GM21723 (cell line): ENCODE data around the gene TBCCD1.
"Not testable (repeated sequence)": the region's sequence is repeated elsewhere in the genome, so short reads cannot be mapped to it uniquely, and the experiment has no call there.

ENCODE experiments used
- ATAC-seq: cut with Tn5 transposase; IDR thresholded peaks from one replicate; pipeline ENCODE4 v1.9.1; 2021; ENCODE audit warnings: mild to moderate bottlenecking, moderate library complexity; ENCODE audit not compliant: unreplicated experiment

The TBCCD1 gene

DNA sequence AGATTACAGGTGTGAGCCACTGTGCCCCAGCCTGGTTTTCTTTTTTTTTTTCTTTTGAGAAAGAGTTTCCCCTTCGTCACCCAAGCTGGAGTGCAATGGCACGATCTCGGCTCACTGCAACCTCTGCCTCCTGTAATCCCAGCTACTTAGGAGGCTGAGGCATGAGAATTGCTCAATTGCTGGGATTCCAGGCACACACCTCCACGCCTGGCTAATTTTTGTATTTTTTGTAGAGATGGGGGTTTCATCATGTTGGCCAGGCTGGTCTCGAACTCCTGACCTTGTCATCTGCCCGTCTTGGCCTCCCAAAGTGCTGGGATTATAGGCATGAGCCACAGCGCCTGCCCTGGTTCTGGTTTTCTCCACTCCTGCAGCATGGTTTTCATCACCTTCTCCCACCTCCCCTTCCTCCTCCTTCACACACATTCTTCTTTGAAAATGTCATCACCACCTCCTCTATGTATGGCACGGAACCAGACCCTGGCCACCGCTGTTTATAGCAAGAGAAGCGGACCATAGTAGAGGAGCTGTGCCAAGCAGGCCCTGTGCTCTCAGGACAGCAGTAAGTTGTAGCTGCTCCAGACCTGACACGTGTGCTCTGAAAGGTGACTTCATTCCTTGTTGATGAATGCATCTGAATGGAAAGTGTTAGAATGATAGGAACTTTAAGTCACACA, 31.1 kb upstream of the TBCCD1 start:
- no peak for ATAC-seq

- no peak for ATAC-seq
Measured at GRCh38 chr3:186596568-186597287, 29.6 kb upstream of the TBCCD1 start.

DNA sequence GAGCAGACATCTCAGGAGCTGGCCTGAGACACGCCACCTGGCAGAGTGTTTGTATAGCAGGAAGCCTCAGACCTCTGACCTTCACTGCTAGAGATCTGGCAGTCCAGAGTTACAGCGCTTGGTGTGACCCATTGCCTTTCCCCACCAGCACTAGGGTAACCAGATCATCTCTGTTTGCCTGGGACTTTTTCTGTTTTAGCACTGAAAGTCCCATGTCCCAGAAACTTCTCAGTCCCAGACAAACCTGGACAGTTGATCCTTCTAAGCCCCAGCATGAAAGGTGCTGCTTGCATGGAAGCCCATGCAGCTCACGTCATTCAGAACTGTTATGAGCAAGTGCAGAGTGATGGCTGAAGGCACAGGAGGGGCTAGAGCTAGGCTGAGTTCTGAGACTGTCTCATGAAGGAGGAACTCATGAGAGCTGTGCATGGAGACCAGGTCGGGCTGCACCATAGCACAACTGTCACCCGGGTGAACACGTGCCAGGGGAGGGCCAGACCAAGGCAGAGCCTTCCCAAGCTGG, 27.5 kb upstream of the TBCCD1 start:
- no peak for ATAC-seq

DNA sequence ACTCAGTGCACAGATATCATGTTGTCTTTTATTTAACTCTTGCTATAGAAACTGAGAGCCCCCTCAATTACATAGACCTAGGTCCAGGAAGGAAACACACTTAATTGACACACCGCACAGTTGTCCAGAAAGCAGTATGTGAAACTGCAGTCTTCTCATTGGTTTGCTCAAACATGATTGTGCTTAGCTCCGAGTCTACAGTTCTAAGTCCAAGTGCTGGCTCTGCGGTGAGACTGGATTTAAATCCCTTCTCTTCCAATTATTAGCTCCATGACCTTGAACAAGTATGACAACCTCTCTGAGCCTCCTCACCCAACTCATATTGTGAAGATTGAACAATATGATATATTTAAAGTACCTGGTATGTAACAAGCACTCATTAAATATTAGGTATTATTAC, 26.7 kb upstream of the TBCCD1 start:
- no peak for ATAC-seq

DNA sequence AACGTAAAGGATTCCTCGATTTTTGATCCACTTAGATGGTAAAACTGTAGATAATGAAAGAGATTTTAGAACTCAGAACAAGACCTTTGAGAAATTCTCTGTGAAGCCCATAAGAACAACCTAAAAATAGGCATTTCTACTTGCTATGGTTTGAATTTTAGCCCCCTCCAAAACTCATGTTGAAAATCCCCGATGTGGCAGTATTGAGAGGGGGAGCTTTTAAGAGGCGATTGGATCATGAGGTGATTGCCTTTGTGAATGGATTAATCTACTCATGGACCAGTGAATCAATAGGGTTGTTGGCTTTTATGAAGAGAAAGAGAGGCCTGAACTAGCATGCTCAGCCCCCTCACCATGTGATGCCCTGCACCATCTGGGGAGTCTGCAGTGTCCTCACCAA, 25.5 kb upstream of the TBCCD1 start:
- no peak for ATAC-seq

DNA sequence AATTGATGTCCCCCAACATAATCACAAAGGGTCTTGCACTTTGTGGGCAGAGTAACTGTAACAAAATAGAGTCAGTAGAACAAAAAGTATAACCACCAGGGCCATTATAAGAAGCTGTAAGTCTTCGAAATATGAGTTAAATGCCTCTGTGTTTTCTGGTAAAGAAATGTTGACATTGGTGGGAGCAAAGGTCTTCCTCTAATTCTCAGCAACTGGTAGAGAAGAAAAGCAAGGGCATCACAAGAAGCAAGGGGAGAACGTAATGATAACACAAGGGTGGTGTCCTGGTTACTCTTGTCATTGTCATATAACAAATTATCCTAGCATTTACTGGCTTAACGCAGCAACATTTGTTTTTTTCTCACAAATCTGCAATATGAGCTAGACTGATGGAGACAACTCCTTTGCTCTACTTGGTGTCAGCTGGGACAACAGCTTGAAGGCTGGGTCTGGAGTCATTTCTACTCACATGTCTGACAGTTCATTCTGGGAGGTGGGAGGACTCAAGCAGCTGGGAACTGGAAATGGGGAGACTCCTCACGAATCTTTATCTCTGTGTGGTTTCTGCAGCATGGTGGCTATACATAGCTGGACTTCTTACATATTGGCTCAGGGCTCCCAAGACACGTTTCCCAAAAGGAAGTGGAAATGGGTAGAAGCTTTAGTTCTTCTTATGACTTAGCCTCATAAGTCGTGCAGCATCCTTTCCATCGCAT, 23.6 kb upstream of the TBCCD1 start:
- no peak for ATAC-seq

DNA sequence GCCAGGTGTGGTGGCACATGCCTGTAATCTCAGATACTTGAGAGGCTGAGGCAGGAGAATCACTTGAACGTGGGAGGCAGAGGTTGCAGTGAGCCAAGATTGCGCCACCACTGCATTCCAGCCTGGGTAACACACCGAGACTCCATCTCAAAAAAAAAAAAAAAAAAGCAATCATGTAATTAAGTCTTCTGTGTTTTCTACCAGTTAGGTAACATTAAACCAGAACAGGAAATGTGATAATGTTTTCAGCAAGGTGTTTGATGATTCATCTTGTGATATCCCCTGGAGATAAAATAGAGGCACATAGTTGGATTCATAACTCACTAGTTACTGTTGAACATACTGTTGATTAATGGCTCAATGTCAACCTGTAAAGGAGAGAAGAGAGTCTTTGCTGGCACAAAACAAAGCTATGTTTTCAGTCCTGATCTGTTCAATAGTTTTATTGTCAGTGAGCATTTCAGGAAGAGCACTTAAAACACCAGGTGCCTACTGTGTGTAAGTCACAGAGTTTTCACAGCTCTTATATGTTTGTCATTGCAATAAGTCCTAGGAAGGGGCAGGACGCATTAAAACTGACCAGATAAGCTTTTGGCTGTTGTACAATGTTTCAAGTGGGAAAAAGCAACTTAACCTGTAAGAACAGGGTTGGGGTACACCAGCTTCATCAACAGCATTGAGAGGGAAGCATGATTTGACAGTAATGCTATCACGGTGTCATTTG, 22.9 kb upstream of the TBCCD1 start:
- no peak for ATAC-seq

- no peak for ATAC-seq
Measured at GRCh38 chr3:186589121-186589520, 22.0 kb upstream of the TBCCD1 start.

DNA sequence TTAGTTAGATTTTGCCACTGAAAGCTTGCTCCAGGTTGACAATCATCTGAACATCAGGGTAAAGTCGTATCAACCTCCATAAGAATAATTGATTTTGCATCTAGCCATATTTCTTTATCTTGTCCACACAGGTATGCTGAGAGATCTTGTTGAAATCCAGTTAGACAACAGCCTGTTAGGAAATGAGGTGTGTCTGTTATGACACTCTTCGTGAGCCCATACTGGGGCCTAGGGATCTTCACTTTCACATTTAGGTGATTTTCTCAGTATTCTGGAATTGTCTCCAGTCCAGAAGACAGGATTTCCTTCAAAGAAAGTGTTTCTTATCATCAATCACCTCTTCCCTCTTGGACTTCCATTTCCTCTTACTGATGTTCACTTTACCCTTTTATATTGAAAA, 21.5 kb upstream of the TBCCD1 start:
- ATAC-seq, result no peak

DNA sequence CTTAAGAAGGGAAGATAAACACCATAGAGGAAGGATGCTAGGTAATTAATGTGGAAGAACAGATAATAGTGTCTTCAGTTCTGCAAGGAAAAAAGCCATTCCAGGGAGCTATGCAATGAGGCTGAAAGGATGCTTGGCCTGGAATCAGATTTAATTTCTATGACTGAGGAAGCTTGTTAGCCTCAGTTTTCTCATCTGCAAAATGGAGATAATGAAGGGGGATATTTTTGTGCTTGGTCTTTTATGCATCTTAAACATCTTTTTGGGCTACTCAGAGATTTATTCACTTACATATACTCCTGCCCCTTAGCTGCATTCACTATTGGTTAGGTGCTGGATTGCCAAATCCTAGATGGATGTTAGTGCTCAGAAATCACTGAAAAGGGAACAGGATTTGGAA, 20.0 kb upstream of the TBCCD1 start:
- no peak for ATAC-seq

DNA sequence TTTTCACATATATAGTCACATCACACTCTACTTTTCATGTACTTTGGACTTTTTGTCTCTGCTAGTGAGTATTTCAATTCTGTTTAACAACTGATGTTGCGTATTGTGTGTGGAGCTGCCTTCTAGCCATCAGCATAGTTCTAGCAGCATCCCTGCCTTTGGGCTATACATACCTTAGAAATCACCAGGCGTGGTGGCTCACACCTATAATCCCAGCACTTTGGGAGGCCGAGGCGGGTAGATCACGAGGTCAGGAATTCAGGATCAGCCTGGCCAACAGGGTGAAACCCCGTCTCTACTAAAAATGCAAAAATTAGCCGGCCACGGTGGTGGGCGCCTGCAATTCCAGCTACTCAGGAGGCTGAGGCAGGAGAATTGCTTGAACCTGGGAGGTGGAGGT, 19.1 kb upstream of the TBCCD1 start:
- not testable (repeated sequence) for ATAC-seq

DNA sequence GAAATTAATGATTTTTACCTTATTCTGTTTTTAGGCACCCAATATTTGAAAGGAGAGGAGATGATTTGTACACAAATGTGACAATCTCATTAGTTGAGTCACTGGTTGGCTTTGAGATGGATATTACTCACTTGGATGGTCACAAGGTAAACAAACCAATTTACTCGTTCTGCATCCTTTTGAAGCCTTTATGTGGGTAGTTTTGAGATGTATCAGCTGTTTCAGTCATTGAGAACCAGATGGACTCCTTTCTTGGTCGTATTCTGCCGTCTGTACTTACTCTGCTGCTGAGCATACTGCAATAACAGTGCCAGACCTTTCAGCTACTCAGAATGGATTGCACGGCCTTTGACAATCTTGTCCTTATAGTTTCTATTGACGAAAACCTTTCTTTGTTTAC, 16.7 kb upstream of the TBCCD1 start:
- ATAC-seq, result no peak

GRCh38 chr3:186582541-186582940, 15.4 kb upstream of the TBCCD1 start:
- no peak for ATAC-seq

DNA sequence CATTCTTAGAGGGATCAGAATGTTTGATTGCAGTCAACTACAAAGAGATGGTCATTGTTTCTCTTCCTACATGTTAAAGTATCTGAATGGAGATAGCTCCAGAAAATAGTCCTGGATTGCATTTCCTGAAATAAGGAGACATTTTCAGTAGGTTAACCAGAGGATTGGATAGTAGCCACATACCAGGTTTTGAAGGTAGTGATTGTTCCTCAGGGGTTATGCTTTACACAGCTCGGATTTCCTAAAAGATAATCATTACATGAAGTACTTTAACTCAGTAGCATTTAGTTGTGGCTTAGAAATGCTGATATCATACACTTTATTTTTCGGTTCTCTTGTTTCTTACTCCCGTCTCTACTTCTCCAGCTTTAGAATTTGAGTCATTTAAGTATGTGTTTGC, 13.6 kb upstream of the TBCCD1 start:
- ATAC-seq, result no peak

DNA sequence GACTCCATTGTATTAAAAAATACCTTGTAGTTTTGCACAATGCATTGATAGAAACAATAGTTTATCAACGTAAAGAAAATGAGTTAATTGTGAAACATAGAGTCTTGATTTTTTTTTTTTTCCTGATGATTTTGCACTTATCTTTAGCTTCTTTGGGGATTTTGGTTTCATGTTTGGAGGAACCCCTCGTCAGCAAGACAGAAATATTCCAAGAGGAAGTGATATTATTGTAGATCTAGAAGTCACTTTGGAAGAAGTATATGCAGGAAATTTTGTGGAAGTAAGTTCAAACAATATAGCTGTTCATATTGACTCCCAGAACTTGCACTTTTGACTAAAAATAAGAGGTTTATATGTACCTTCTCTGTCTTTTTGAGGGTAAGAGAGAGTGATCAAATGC, 10.4 kb upstream of the TBCCD1 start:
- no peak for ATAC-seq

DNA sequence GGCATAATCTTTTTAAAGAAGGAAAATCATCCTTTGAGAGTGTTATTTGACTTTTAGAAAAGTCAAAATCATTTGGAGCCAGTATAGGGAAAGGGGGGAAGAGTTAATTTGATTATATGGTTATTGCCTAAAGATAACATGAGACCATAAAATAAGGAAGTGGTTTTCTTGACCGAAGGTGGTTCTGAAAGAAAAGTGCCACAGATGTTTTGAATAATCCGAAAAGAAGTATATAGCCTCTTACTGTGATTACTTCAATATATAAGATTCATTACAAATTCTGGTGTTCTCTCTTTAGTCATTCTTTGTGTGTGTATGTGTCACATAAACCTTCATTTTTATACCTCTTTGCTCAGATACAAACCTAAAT, 4.5 kb upstream of the TBCCD1 start:
- ATAC-seq, result no peak

GRCh38 chr3:186570941-186571643, 4.0 kb upstream of the TBCCD1 start:
- ATAC-seq, result no peak

DNA sequence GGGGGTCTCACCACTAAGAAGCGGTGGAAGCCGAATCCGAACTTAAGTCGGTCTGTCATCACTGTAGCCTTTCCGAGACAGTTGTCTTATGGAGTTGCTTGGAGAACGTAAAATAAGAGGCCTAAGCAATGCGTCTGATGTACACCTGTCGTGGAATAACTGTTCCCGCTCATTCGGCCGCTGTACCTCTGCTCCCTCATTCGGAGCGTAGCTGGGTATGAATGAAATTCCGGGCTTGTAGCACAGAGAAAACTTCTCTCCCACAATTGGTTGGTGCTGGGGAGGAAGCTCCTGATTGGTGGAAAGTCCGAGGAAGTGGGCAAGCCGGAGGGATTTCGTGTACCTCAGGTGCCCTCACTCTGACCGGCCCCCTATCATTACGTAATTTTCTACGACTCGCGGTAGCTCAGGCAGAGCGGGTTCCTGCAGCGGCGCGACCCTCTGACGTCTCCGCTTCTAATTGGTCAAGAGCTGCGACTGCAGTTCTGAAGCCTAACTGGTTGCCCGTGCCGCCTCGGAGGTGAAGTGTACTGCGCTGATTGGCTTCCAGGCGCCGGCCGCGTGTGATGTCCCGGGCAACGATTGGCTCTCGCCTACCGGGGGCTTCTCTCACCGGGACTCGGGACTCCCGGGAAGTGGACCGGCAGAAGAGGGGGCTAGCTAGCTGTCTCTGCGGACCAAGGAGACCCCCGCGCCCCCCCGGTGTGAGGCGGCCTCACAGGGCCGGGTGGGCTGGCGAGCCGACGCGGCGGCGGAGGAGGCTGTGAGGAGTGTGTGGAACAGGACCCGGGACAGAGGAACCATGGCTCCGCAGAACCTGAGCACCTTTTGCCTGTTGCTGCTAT, 3.2 kb upstream of the TBCCD1 start, which contains the start of gene DNAJB11:
DNAJB11 (plus strand) TSS at position 625 of the 845 bp plus-strand sequence; CDS start at position 803, 178 bp downstream.
- ATAC-seq, result peak; percentile 86

- no peak for ATAC-seq
Measured at GRCh38 chr3:186569779-186570095, 2.6 kb upstream of the TBCCD1 start.

DNA sequence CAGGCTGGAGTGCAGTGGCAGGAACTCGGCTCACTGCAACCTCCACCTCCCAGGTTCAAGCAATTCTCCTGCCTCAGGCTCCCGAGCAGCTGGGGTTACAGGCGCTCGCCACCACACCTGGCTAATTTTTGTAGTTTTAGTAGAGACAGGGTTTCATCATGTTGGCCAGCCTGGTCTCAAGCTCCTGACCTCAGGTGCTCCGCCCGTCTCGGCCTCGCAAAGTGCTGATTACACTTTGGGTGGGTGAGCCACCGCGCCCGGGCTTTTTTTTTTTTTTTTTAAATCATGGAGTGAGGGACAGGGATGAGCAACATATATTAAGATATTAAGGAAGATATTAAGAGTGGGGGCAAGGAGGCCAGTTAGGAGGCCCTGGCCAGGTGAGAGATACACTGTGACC, 2.2 kb upstream of the TBCCD1 start:
- ATAC-seq, result not testable (repeated sequence)
